ENCODE data around the gene SH3TC1. TPM values are rescaled to one million over a fixed set of nuclear protein-coding genes. Genes with fewer than 3 reads are reported as not detected.
A peak's percentile ranks its signal among the peaks of the same experiment; 100 is the strongest.

Gene SH3TC1
- total and polyA plus RNA-seq, 2 of the 8 experiments (the other 6 are each of a cell fraction or from before 2014, with no cell fraction given) = 0.15 TPM; not detected in 1

DNA sequence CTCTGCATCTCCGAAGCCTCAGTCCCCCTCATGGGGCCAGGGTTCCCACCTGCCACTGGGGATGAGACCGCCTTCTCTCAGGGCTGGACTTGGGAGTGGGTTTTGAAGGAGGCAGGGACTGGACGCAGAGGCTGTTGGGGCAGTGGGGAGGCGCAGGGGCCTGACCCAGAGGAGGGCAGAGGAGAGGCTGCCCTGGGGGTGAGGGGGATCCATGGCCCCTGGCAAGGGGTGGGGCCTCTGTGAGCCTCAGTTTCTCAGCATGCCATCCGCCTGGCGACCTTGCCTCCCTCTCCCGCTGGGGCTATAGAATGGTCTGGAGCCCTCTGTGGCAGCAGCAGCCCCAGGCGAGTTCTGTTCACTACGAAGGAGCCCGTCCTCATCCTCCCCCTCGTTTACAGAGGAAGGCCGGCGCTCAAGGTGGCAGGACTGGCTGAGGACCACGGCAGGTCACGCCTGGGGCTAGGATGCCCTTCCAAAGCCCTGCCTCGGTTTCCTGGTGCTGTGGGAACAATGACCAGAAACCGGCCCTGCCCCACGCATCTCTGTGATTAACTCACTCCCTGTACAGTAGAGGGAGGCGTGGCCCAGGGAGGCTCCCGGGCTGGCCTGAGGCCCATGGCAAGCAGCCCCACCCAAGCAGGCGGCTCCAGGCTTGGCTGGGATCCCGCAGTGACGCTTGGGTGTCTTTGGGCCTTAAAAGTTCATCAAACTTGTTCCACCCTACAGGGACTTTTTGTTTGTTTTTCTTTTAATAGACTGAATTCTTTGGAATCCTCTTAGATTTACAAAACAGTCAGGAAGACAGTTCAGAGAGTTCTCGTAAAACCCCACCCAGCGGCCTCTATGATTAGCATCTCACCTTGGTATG lies 16.0 kb upstream of the SH3TC1 start:
- Histone ChIP-seq H3K4me3 (ENCODE audit: extremely low read depth in 1 of 4, insufficient read depth in 2 of 4, low read depth in 3 of 4, low read length in 4 of 4) (no peak overlapping the region), H2BK5ac (ENCODE audit: low read depth, low read length) (no peak overlapping the region), H3K23ac (ENCODE audit: insufficient read length) (no peak overlapping the region), H2BK15ac (ENCODE audit: low read length) (0 out of 2 replicates have a peak overlapping the region, but pooled peaks have one; percentile 46), H3K4me1 (replicated peaks in 1 of 4; ENCODE audit: control insufficient read depth in 3 of 4, insufficient read depth in 4 of 4, low read length in 3 of 4) (no peaks in the 10 kb centered on the region), H4K8ac (ENCODE audit: extremely low read depth, insufficient read depth, low read length) (peak overlapping the region; percentile 82), H3K79me1 (ENCODE audit: low read depth, low read length) (no peaks in the 10 kb centered on the region), H3K36me3 (ENCODE audit: control insufficient read depth in 2 of 4, insufficient read depth in 4 of 4, low read length in 3 of 4) (no peaks in the 10 kb centered on the region), H3K56ac (replicated peaks; ENCODE audit: insufficient read length, low read depth, low read length) (no peak overlapping the region), H3K4me2 (ENCODE audit: insufficient read depth in 1 of 2, low read depth in 2 of 2, low read length in 2 of 2) (no peak overlapping the region), H3K4ac (replicated peaks; ENCODE audit: insufficient read length, low read depth, low read length) (no peak overlapping the region), H3K9me3 (ENCODE audit: insufficient read depth in 2 of 2, low read depth in 1 of 2, low read length in 1 of 2) (no peaks in the 10 kb centered on the region), H4K91ac (replicated peaks; ENCODE audit: insufficient read length, low read length) (no peak overlapping the region), H2AK5ac (ENCODE audit: low read depth, low read length) (no peak overlapping the region), H3K23me2 (ENCODE audit: low read depth, low read length) (0 out of 2 replicates have a peak, but pooled peaks cover 2% of the 10 kb centered on the region), H2BK12ac (ENCODE audit: low read depth, low read length) (no peak overlapping the region), H3K14ac (ENCODE audit: insufficient read length) (no peak overlapping the region), H2AFZ (ENCODE audit: low read length) (no peak overlapping the region), H2BK120ac (replicated peaks; ENCODE audit: low read depth, low read length) (no peak overlapping the region), H3K27me3 (replicated peaks in 1 of 4; ENCODE audit: control insufficient read depth in 3 of 4, extremely low read depth in 1 of 4, insufficient read depth in 3 of 4, low read length in 3 of 4) (no peaks in the 10 kb centered on the region), H2BK20ac (ENCODE audit: low read length) (no peak overlapping the region), H3K27ac (ENCODE audit: low read depth, low read length) (no peak overlapping the region), H3K79me2 (ENCODE audit: control insufficient read depth in 1 of 2, insufficient read depth in 2 of 2, low read length in 2 of 2) (no peaks in the 10 kb centered on the region), H3K9ac (replicated peaks in 1 of 4; ENCODE audit: extremely low read depth in 1 of 4, low read depth in 3 of 4, low read length in 3 of 4) (no peak overlapping the region), H4K5ac (ENCODE audit: insufficient read length, low read depth, low read length) (no peak overlapping the region), H4K20me1 (replicated peaks in 1 of 2; ENCODE audit: control insufficient read depth in 1 of 2, insufficient read depth in 2 of 2, low read length in 2 of 2) (peaks cover 0 to 4% of the 10 kb centered on the region in 2 experiments), H3K18ac (ENCODE audit: extremely low read depth, low read length) (no peak overlapping the region)
- CTCF ChIA-PET (ENCODE audit: partially characterized antibody) = interaction anchor here (1.7 to 2.0 kb wide), 2 partner anchors 24 to 847 kb away, joined by 3 to 4 read pairs; no protein-coding TSS in a partner anchor
- DNase-seq (ENCODE audit: low read depth in 1 of 2, low spot score in 2 of 2) = no peak
- FAIRE-seq = no peak
- 94% methylated on average over 25 of the region's 25 CpGs; no CpG with 5 or more reads in 1 of the 2 experiments for WGBS, 2 experiments (ENCODE audit: extremely low coverage in 1 of 2, insufficient coverage in 1 of 2, insufficient read length in 1 of 2, insufficient replicate concordance in 2 of 2, low coverage in 1 of 2, low lambda C conversion rate in 2 of 2, missing lambda C conversion rate in 1 of 2)
- POLR2A ChIA-PET (ENCODE audit: partially characterized antibody) = no interaction called here
- TF ChIP-seq PHF8 (conservative IDR thresholded peaks at IDR 0.05; ENCODE audit: low read depth, low read length) (no peak), CHD1 (IDR thresholded peaks at IDR 0.05; ENCODE audit: low read depth, low read length) (no peak), ASH2L (IDR thresholded peaks at IDR 0.05; ENCODE audit: low read length) (no peak), ZNF274 (IDR thresholded peaks at IDR 0.05; ENCODE audit: borderline replicate concordance, extremely low read depth, low read length) (no peak), SRF (IDR thresholded peaks at IDR 0.05; ENCODE audit: low read depth, low read length) (no peak), GABPA (IDR thresholded peaks at IDR 0.05; ENCODE audit: borderline replicate concordance, insufficient read depth, low read length) (no peak), GTF2F1 (IDR thresholded peaks at IDR 0.05; ENCODE audit: borderline replicate concordance, low read depth, low read length) (no peak), JUN (IDR thresholded peaks at IDR 0.05; ENCODE audit: low read depth, low read length) (no peak), CREB1 (IDR thresholded peaks at IDR 0.05) (no peak), EGR1 (IDR thresholded peaks at IDR 0.05; ENCODE audit: borderline replicate concordance, low read depth, low read length) (no peak), SIX5 (IDR thresholded peaks at IDR 0.05; ENCODE audit: low read depth, low read length) (no peak), POLR2A (IDR thresholded peaks at IDR 0.05; ENCODE audit: control extremely low read depth in 1 of 2, low read depth in 2 of 2, low read length in 2 of 2) (no peak), BRCA1 (IDR thresholded peaks at IDR 0.05; ENCODE audit: low read depth, low read length) (no peak), CTBP2 (IDR thresholded peaks at IDR 0.05; ENCODE audit: borderline replicate concordance, insufficient read depth, insufficient read length, low read length) (no peak)
